Motor neuron (in vitro differentiated cells): ENCODE data around the gene IFNA16. TPM values are rescaled to one million over a fixed set of nuclear protein-coding genes. Genes with fewer than 3 reads are reported as not detected.
"Not testable (repeated sequence)": the region's sequence is repeated elsewhere in the genome, so short reads cannot be mapped to it uniquely, and the experiment has no call there.

Experiments used
- ATAC-seq, 8 experiments: fragments of 200-7000 bp; cut with Tn5 transposase; replicated peaks in 6 of 8; 2 replicates each; pipeline ENCODE4 v1.8.0; 2021; ENCODE audit warnings: mild to moderate bottlenecking in 8 of 8, moderate library complexity in 8 of 8
- H3K27ac ChIP-seq, 2 donors: fragments of 250-450 bp; sonication (Bioruptor Pico); 2 replicates each; pipeline ENCODE4 v1.9.0; 2021; ENCODE audit warnings: antibody characterized with exemption in 2 of 2, mild to moderate bottlenecking in 2 of 2, moderate library complexity in 1 of 2
- H3K4me1 ChIP-seq, 2 donors: fragments of 250-450 bp; sonication (Bioruptor Pico); replicated peaks in 1 of 2; 2 replicates each; pipeline ENCODE4 v1.6.1; 2021; ENCODE audit warnings: antibody characterized with exemption in 2 of 2, mild to moderate bottlenecking in 2 of 2, moderate library complexity in 1 of 2
- H3K4me3 ChIP-seq, 5 donors: fragments of 250-450 bp; sonication (Bioruptor Pico); 2 replicates each; pipeline ENCODE4 v1.9.0; 2021; ENCODE audit warnings: antibody characterized with exemption in 5 of 5, mild to moderate bottlenecking in 5 of 5, moderate library complexity in 4 of 5
- WGBS, 10 experiments: fragments of 450-650 bp; shearing (Covaris generic); methylation state at CpG; one replicate each; pipeline ENCODE4 v1.0.0; 2022; 5-methylcytosine and 5-hydroxymethylcytosine counted together
- in situ Hi-C, 9 experiments: fragments of 400-800 bp; cut with MboI; loops; one replicate each; pipeline ENCODE4 v1.15.0; 2021; ENCODE audit warnings: low sequenced_read_pairs in 9 of 9, low pct_unique_long_range_greater_than_20kb in 2 of 9; ENCODE audit not compliant: unreplicated experiment in 9 of 9
- total RNA-seq, 8 experiments: library from RNA; unstranded; fragments of 300-600 nt; gene quantifications; 2 replicates each; pipeline versions ENCODE4 v1.2.3 to v1.2.4, GENCODE V29; 2022

IFNA16 gene
- total RNA-seq, 8 experiments from 2014 or later, result 0.21 to 0.36 TPM; not detected in 6

DNA sequence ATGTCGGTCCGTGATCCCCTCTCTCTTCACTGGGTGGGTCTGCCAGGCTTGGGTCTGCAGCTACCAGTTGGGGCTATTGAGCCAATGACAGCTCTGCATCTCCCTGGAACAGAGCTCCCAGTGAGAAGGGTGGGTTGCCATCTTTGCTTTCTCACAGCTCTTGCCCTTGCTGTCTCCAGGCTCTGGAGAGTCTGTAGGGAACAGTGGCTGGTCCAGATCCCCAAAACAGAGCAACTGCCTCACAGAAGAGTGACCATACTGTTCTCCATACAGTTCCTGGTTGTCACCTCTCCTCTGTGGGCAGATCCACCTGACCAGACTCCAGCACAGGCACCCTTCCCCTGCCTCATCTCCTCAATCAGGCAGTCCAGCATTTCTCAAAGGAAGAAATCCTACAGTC lies 16.1 kb upstream of the IFNA16 start:
- Histone ChIP-seq H3K27ac (no peak overlapping the region), H3K4me3 (no peak overlapping the region), H3K4me1 (no peaks in the 10 kb centered on the region)
- ATAC-seq, result no peak
- WGBS, 10 experiments, result 80 to 100% (median 87%) methylated on average over 1 to 2 of the region's 2 CpGs; no CpG with 5 or more reads in 6 of the 10 experiments
- in situ Hi-C loops, result no loop called here

DNA sequence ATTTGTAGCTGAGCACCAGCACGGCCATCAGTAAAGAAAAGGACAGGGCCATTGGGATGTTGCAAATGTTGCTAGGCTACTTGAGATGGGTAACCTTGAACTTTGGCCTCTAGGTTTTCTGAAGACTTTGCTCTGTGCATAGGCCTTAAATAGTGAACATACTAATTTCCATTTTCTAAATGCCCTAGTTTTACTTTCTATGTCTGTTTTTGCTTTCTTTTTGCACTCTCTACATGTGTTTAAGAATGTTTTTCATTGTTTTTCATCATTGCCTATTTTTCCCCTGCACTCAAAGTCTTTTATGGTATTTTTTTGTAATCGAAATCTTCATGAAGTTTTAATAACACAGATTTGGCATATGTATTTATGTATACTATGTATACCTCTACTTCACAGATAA lies 11.0 kb upstream of the IFNA16 start, which contains the start of gene IFNA17:
TSS of gene IFNA17 (minus strand) at position 101 of the 400 bp plus-strand sequence. CDS start at position 52, 49 bp downstream.
- no peak within 1 kb of the TSS for H3K27ac ChIP-seq
- no peak for ATAC-seq
- no peak within 1 kb of the TSS for H3K4me3 ChIP-seq
- in situ Hi-C loops, result no loop called here
- WGBS, 10 experiments, result 18 to 90% (median 80%) methylated on average over 1 of the region's 2 CpGs; no CpG with 5 or more reads in 1 of the 10 experiments
- H3K4me1 ChIP-seq, result no peaks in the 10 kb centered on the region

DNA sequence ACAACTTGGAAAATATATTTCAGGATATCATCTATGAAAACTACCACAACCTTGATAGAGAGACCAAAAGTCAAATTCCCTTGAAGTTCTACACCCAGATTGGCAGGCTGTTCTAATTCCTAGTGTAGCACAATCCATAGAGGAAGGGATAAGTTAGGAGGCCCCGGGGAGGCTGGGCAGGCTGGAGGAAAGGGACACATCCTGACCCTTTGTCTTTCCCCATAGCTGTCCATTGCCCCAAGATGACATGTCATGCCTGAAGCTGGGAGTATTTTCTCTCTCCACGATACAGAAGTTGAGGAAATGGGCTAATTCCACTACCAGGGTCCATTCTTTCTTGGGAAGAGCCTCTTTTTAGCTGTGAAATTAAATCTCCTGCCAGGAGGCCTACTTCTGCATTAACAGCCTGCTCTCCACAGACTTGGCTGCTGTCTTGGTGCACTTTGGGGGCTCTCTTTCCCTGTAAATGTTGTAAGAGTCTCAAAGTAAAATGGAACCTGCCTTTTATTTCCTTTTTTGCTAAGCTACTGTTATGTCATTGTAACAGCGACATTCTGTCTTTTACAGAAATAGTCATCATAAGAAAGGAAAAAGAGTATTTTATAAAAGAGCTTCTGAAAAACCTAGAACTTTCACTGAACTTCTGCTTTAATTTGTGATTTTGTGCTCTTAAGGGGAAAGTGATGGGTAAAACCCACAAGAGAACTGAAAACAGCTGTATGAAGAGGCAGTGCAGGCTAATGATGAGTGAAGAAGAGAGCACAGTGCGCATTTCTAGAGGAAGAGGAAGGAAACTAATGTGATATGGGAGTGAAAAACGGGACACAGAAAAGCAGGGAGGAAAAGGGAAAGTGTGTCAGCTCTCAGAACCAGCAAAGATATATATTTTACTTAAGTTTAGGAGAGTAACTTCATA lies 3.4 kb downstream of the IFNA16 start:
- 89% methylated on average over 1 of the region's 5 CpGs; no CpG with 5 or more reads in 9 of the 10 experiments for WGBS, 10 experiments
- H3K27ac ChIP-seq, in situ Hi-C loops, H3K4me3 ChIP-seq, H3K4me1 ChIP-seq: not testable (repeated sequence)
- peak in 2 of 8 experiments; percentile 30 to 38 for ATAC-seq

GRCh38 chr9:21212160-21212559 lies 5.0 kb downstream of the IFNA16 start:
- H3K4me1 ChIP-seq, ATAC-seq, H3K4me3 ChIP-seq, H3K27ac ChIP-seq, in situ Hi-C loops: not testable (repeated sequence)
- WGBS, 10 experiments, result 0 to 89% (median 0%) methylated on average over 1 to 2 of the region's 2 CpGs; no CpG with 5 or more reads in 6 of the 10 experiments

GRCh38 chr9:21210782-21211181 lies 6.3 kb downstream of the IFNA16 start:
- H3K4me1 ChIP-seq, H3K4me3 ChIP-seq, in situ Hi-C loops, H3K27ac ChIP-seq, ATAC-seq: not testable (repeated sequence)
- no CpG with 5 or more reads among the region's 2 CpGs for WGBS, 10 experiments

GRCh38 chr9:21210311-21210710 lies 6.8 kb downstream of the IFNA16 start:
- H3K4me3 ChIP-seq, result no peak overlapping the region
- no peaks in the 10 kb centered on the region for H3K4me1 ChIP-seq
- H3K27ac ChIP-seq, result no peak overlapping the region
- in situ Hi-C loops, result no loop called here
- 11 to 100% (median 63%) methylated on average over 1 to 3 of the region's 7 CpGs; no CpG with 5 or more reads in 6 of the 10 experiments for WGBS, 10 experiments
- no peak for ATAC-seq

DNA sequence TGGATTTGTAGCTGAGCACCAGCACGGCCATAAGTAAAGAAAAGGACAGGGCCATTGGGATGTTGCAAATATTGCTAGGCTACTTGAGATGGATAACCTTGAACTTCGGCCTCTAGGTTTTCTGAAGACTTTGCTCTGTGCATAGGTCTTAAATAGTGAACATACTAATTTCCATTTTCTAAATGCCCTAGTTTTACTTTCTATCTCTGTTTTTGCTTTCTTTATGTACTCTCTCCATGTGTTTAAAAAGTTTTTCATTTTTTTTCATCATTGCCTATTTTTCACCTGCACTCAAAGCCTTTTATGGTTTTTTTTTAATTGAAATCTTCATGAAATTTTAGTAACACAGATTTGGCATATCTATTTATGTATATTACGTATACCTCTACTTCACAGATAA lies 10.1 kb downstream of the IFNA16 start, which contains the start of gene IFNA10:
TSS of gene IFNA10 (minus strand) at position 101 of the 400 bp plus-strand sequence. CDS start at position 55, 46 bp downstream.
- in situ Hi-C loops, H3K4me1 ChIP-seq, H3K27ac ChIP-seq: not testable (repeated sequence)

GRCh38 chr9:21205204-21205603 lies 11.9 kb downstream of the IFNA16 start:
- H3K4me1 ChIP-seq, result no peaks in the 10 kb centered on the region
- ATAC-seq, result no peak
- H3K4me3 ChIP-seq, result no peak overlapping the region
- in situ Hi-C loops, result no loop called here
- no peak overlapping the region for H3K27ac ChIP-seq

More for the DNA sequence above, 10.1 kb downstream of the IFNA16 start, which contains the start of gene IFNA10:
- 0 to 100% (median 100%) methylated on average over 1 to 2 of the region's 3 CpGs; no CpG with 5 or more reads in 6 of the 10 experiments for WGBS, 10 experiments
- ATAC-seq, H3K4me3 ChIP-seq: not testable (repeated sequence)

- 10 to 80% (median 49%) methylated on average over 2 to 4 of the region's 4 CpGs for WGBS, 10 experiments
- H3K27ac ChIP-seq, H3K4me1 ChIP-seq, ATAC-seq, in situ Hi-C loops, H3K4me3 ChIP-seq: not testable (repeated sequence)
These were observed 15.0 kb downstream of the IFNA16 start, which contains the start of gene IFNA7 for GRCh38 chr9:21202105-21202504. Gene IFNA7, minus strand, starts transcription at chr9:21202205. Its CDS starts 40 bp downstream, at chr9:21202165.

- in situ Hi-C loops, H3K4me3 ChIP-seq, H3K27ac ChIP-seq, H3K4me1 ChIP-seq: not testable (repeated sequence)
- ATAC-seq, result peak in 5 of 8 experiments; percentile 36 to 99 (median 93)
- WGBS, 10 experiments, result 0 to 64% (median 30%) methylated on average over 1 to 3 of the region's 6 CpGs; no CpG with 5 or more reads in 3 of the 10 experiments
These were observed 22.0 kb downstream of the IFNA16 start for GRCh38 chr9:21194867-21195776.

DNA sequence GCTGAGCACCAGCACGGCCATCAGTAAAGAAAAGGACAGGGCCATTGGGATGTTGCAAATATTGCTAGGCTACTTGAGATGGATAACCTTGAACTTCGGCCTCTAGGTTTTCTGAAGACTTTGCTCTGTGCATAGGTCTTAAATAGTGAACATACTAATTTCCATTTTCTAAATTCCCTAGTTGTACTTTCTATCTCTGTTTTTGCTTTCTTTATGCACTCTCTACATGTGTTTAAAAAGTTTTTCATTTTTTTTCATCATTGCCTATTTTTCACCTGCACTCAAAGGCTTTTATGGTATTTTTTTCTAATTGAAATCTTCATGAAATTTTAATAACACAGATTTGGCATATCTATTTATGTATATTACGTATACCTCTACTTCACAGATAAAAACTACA lies 29.6 kb downstream of the IFNA16 start, which contains the start of gene IFNA4:
TSS of gene IFNA4 (minus strand) at position 101 of the 400 bp plus-strand sequence. CDS start at position 45, 56 bp downstream.
- ATAC-seq, in situ Hi-C loops, H3K4me1 ChIP-seq, H3K27ac ChIP-seq, H3K4me3 ChIP-seq: not testable (repeated sequence)
- WGBS, 10 experiments, result 17 to 100% (median 77%) methylated on average over 1 to 2 of the region's 3 CpGs; no CpG with 5 or more reads in 2 of the 10 experiments
